Measurements from ENCODE around the gene ADGRE2.
"Not testable (repeated sequence)": the region's sequence is repeated elsewhere in the genome, so short reads cannot be mapped to it uniquely, and the experiment has no call there.

ADGRE2 gene

DNA sequence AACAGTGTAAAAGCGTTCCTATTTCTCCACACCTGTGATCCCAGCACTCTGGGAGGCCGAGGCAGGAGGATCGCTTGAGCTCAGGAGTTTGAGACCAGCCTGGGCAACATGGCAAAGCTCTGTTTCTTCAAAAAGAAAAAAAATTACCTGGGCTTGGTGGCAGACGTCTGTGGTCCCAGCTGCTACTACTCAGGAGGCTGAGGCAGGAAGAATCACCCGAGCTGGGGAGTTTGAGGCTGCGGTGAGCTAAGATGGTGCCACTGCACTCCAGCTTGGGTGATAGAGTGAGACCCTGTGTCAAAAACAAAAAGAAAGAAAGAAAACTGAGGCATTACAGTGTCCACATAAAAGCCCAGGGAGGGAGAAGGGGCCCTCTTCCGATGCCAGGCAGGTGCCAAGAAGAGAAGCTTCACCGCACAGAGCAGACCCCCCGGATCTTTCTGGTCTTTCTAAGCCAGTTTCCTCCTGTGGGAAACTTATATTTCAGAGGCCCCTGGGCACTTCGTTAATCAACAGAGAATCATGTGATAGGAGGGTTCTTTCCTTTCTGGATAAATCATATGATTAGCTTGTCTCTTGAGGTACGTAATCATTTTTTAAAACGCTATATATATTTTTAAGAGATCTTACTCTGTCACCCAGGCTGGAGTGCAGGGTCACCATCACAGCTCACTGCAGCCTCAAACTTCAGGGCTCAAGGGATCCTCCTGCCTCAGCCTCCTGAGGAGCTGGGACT, at the start of gene ADGRE2:
Gene ADGRE2 (minus strand): TSS at position 451 of the 736 bp plus-strand sequence. CDS start 1,804 bp downstream, outside the sequence.
- FAIRE-seq, result not testable (repeated sequence)

DNA sequence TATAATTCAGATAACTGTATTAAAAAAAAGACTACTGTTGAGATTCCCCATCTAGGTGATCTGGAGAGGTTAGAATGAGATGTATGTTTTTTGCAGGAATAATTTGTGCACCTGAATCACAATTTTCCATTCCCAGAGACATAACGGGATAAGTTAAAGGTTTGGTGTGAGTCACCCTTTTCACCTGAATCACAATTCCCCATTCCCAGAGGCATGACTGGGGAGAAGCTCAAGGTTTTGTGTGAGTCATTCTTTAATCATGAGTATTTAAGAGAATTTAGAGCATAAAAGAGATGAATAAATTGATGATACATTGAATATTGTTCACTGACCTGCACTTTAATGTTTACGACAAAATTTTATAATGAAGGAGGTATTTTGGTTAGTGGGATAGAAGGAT, 47.6 kb upstream of the ADGRE2 start:
- FAIRE-seq, result no peak

DNA sequence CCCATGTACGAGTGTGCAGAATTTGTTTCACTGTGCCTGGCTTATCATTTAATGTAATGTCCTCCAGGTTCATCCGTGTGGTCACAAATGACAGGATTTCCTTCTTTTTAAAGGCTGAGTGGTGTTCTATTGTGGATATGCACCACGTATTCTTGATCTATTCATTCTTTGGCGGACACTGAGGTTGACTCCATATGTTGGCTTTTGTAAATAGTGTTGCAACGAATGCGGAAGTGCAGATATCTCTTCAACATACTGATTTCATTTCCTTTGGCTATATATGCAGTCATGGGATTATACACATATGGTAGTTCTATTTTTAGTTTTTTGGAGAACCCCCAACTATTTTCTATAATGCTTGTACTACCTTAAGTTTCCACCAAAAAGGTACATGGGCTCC, 43.6 kb upstream of the ADGRE2 start:
- FAIRE-seq, result no peak

DNA sequence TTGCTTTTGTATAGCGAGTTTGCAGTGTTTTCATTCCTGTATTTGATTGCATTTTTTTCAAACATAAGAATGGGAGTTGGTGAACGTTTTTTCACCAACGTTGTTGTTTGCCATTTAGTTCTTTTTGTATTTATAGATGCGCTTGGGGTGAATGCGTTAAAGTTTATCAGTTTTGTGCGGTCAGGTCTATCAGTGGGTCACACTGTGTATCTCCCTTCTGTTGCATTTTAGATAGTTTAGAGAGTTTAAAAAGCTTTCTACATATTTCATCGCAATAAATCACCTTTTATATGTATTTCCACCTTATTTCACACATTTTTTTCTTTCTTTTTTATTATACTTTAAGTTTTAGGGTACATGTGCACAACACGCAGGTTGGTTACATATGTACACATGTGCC, 40.2 kb upstream of the ADGRE2 start:
- no peak for FAIRE-seq

DNA sequence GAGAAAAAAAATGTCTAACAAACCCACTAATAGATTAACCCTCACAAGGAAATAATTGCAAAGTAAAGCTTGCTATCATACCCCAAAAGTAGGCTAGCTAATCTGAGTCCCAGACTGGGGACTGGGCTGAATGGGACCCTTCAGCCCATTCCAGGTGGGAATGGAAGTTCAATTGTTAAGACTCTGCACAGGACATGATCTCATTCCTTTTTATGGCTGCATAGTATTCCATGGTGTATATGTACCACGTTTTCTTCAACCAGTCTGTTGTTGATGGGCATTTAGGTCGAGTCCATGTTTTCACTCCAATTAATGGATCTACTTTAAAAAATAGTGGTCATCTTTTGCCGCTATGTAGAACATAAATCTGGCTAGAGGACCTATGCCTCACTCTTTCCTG, 38.7 kb upstream of the ADGRE2 start:
- FAIRE-seq, result no peak

DNA sequence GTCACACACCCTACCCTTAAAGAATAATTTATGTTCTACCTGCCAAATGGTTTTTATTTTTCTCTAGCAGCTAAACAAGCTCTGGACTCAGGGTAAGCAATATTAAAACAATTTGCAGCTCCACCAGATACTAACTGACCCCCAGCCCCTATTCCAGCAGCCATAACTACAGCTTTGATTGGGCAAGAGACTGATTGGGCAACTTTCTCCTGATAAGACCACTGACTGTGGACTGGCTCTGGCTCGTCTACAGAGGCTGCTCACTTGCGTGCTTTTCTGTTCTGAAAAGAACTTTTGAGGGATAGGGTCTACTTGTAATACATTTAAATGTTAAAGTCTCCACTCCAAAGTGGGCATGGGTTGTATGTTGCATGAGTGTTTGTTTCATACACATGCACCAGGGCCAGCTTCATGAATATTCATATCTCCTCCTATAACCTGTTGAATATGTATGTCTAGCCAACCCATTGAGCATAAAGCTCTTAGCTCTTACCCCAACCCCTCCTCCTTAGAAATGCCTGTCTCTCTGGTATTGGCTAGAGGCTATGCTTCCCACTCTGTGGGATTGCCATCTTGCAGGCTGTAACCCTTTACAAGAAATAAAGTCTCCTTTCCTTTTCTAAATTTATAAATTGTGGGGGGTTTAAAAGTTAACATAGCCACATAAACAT, 36.8 kb upstream of the ADGRE2 start:
- no peak for FAIRE-seq

DNA sequence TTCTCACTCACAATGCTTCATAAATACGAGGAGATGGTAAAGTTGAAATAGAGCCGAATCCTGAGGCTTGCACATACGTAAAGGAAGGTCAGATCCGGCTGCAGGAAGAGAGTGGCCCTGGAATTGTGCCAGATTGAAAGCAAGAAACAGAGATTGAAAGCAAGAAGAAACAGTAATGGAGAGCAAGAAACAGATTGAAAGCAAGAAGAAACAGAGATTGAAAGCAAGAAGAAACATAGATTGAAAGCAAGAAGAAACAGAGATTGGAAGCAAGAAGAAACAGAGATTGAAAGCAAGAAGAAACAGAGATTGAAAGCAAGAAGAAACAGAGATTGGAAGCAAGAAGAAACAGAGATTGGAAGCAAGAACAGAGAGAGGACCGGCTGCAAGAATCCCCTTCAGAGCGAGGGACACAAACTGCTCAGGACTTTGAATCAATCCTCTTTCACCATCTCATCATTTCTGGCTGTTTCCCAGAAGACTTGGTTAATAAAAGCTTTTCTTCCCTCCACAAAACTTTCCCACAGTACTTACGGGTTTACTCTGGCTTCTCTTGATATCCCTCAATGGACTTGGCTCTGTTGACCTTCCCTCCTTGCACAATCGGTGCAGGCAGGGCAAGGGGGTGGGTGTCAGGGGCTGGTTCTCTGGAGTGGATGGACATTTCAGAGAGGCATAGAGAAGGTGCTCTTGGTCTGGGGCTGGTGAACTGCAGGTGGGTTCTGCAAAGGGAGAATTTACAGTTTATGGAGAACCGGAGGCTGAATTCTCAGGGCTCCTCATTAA, 31.1 kb upstream of the ADGRE2 start:
- FAIRE-seq, result no peak

DNA sequence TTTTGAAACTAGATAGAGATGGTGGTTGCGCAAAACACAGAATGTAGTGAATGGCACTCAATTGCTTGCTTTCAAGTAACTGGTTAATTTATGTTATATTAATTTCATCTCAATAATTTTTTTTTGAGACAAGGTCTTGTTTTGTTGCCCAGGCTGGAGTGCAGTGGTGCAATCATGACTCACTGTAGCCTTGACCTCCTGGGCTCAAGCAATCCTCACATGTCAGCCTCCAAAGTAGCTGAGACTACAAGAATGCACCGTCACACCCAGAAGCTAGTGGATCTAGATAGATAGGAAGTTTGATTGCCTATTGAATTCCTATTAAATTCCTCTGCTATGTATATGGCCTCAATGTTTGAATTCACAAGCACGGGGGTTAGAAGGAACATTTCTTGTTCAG, 26.4 kb upstream of the ADGRE2 start:
- no peak for FAIRE-seq

DNA sequence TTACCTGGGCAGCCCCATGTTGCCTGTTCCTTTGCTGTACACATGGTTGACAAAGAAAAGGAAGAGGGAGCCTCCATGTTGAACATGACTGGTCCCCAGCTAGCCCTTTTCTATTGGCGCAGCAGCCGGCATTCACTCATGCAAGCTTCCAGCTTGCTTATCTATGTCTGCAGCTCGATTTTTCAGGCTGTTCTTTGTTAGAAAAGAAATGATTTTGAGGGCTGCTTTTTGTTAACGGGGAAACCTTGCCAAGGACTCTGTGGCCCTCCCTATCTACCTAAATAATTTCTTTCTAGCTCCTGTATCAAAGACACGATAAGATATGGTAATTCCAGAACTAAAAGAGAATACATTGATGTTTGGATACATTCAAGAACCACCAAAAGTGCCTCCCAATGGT, 20.4 kb upstream of the ADGRE2 start:
- FAIRE-seq, result no peak

DNA sequence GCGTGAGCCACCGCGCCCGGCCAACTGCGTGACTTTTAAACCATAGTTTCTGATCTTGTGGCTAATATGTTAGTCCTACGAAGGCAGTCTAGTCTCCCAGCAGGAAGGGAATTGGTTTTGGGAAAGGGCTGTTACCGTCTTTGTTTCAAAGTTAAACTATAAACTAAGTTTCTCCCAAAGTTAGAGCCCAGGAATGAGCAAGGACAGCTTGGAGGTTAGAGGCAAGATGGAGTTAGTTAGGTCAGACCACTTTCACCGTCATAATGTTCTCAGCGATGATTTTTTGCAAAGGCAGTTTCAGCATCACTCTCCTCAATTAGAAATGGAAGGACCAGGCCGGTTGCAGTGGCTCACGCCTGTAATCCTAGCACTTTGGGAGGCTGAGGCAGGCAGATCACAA, 17.7 kb upstream of the ADGRE2 start:
- FAIRE-seq, result no peak

DNA sequence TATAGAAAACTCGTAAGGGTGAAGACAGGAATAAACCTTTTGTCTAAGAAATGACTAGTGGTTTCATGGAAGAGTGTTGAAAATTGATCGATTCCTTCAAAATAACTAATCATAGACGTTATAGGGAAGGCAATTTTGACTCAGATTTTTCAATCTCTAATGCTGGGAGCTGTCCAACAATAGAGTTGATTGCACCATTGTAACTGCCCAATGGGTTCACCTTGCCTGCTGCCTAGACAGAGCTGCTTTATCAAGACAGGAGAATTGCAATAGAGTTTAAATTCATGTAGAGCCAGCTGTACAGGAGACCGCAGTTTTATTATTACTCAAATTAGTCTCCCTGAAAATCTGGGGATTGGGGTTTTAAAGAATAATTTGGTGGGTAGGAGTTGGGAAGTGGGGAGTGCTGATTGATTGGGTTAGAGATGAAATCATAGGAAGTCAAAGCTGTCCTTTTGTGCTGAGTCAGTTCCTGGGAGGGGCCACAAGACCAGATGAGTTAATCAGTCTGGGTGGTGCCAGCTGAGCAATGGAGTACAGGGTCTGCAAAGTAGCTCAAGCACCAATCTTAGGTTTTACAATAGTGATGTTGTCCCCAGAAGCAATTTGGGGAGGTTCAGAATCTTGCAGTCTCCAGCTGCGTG, 16.8 kb upstream of the ADGRE2 start:
- no peak for FAIRE-seq

DNA sequence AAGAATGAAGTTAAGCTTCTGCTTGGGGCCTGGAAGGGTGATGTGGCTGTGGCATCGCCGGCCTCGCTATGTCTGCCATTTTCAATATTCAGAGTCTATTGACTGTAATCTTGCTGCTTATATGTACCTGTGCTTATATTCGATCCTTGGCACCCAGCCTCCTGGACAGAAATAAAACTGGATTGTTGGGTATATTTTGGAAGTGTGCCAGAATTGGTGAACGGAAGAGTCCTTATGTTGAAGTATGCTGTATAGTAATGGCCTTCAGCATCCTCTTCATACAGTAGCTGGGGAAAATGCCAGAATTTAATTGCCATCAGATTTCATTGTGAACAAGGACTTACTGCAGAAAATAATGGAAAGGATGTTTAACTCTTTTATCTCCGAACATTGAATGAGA, 13.9 kb upstream of the ADGRE2 start:
- FAIRE-seq, result not testable (repeated sequence)

DNA sequence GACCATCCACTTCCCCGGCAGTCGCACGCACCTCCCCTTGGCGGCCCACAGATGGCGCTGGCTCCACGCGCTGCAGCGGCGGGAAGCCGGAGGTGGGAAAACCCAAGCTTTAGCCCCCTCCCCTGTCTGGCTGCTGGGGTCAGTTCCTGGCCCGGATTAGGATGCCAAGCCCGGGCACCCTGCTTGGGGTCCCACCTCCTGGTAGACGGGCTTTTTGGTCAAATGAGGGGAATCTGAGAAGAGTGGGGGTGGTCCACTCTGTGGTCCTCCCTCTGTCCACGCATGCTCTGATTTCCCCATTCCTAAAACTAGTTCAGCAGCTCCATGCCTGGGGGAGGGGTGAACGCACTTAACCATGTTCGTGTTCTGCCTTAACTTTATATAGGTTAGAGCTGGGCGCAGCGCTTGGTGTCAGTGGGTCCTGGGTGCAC, 8.1 kb upstream of the ADGRE2 start:
- no peak for FAIRE-seq

DNA sequence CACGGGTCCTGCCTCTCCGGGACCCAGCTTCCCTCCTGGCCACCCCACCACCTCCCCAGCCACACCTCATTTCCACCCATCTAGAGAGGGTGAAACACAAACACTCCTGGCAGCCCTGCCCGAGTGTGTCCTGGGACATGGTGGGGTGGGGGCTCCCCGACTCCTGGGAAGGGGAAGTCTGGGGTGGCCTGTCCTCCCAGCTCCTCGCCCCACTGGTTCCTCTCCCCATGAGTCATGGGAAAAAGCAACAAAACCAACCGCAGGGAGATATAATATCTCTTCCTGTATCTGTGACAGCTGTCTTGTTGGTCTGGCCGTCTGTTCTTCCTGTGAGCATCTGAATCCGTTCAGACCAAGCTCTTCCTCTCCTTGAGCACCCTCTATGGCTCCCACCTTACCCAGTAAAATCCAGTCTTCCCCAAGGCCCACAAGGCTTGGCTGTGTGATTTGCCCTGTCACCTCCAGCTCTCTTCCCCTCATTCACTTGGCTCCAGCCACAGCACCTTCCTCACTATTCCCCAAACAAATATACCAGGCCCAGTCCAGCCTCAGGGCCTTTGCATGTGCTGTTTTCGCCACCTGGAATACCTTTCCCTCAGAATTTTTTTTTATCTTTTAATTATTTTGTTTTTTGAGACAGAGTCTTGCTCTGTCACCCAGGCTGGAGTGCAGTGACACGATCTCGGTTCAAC, 6.9 kb upstream of the ADGRE2 start:
- not testable (repeated sequence) for FAIRE-seq

DNA sequence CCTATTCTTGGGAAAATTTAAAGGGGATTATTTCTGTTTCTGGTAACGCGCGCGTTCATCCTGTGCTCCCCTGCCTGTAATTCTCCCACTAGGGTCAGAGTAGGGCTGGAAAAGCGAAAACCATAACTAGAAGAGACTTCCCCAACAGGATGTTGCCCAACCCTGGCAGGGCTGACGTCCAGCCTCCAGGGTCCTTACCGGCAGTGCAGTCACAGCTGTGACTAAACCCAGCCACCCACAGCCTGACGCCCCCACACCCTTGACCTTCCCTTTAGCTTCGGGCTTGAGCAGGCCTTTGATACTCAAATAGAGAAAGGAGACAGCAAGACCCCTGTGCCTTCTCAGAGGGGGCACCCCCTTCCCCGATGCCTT, 6.4 kb upstream of the ADGRE2 start:
- not testable (repeated sequence) for FAIRE-seq

DNA sequence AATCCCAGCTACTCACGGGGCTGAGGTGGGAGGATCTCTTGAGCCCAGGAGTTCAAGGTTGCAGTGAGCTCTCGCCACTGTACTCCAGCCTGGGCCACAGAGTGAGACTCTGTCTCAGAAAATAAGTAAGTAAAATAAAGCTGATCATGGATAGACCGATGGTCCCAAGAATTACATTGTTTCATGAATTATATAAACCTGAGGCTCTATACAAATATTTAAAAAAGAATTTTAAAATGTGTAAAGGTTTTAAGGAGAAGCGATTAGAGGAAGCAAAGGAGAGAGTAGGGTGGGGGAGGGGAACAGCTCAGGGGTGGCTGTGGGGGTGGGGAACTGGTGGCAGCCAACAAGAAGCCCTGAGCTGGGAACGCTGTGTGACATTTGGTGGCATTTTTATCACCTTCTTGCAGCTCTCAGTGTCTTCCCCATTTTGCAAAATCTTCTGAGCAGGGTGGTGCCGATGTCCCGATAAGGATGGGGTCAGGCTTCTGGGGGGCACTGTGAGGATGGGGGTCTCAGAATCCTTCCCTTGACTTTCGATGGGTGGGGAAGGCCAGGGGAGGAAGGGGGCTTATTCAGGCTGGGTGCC, 5.1 kb upstream of the ADGRE2 start:
- FAIRE-seq, result not testable (repeated sequence)

DNA sequence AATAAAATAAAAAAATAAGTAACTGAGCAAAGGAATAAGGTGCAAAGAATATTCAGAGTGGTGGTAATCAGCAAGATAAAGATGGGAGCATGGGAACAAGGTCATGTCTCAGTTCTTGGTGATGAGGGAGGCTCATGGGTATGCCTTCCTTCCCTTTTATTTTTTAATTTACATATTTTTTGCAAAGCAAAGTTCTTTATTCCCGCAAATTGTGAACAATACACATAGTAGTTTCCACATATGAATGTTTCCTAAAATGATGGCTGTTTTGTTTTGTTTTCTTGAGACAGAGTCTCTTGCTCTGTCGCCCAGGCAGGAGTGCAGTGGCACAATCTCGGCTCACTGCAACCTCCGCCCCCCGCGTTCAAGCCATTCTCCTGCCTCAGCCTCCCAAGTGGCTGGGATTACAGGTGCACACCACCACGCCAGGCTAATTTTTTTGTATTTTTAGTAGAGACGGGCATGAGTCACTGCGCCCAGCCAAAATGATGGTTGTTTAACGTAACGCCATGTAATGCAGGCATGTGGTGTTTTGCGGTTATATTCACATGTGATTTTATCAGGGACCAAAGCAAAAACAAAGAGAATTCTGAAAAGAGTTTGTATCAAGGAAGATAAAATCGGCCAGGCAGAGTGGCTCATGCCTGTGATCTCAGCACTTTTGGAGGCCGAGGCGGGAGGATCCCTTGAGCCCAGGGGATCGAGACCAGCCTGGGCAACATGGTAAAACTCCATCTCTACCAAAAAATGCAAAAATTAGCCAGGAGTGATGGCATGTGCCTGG, 4.5 kb upstream of the ADGRE2 start:
- FAIRE-seq, result no peak

DNA sequence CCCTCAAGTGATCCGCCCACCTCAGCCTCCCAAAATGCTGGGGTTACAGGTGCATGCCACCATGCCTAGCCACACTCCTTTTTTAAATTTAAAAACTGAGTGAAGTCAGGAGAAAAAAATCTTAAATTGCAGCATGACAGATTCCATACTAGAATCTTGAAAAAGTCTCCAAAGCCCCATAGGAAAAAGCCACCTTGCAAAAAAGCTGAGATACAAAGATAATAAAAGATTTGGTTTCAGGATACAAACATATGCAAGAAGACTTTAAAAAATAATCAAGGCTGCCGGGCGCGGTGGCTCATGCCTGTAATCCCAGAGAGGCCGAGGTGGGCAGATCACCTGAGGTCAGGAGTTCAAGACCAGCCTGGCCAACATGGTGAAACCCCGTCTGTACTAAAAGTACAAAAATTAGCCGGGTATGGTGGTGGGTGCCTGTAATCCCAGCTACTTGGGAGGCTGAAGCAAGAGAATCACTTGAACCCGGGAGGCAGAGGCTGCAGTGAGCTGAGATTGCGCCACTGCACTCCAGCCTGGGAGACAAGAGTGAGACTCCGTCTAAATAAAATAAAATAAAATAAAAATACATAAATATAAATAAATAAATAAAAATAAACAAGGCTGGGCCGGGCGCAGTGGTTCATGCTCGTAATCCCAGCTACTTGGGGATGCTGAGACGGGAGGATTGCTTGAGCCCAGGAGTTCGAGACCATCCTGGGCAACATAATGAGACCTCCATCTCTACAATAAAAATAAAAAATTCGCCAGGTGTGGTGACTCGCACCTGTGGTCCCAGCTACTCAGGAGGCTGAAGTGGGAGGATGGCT, 3.6 kb upstream of the ADGRE2 start:
- not testable (repeated sequence) for FAIRE-seq

DNA sequence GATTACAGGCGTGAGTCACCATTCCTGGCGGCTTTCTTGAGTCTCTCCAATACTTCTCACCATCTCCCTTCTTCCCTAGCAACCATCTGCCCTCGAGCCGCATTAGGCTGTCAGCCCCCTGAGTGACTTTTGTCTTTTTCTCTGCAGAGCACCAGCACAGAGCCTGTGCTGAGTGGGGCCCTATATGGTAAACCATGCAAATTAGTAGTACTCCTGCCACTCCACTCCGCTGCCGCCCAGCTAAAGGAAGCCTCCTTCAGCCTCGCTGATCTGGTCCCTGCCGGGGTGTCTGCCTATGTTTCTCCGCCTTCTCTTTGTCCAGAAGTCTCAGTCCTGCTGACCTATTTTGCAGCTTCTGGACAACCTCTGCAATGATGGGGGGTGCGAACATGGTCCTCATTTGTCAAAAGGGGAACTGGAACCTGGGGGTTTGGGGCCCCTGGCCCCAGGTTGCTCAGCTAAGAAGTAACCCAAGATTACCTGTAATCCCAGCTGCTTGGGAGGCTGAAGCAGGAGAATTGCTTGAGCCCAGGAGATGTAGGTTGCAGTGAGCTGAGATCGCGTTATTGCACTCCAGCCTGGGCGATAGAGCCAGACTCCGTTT, 2.4 kb upstream of the ADGRE2 start:
- FAIRE-seq, result not testable (repeated sequence)

DNA sequence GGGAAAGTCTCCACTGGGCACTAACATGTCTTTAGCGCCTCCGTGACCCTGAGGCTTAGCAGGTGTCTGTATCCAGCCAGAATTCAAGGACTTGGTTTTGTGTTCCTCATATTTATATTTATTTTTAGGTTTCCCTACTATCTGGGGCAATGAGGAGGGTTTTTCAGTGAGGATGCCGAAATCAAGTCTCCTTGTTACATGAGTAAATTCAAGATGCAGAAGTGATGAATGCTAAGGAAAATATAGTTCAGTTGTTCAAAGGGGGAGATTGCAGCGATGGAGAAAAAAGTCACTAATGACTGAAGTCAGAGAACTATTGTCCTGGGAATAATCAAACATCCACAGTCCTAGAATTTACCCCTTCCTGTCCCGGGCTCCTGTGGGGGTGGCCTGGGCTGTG, 791 bp upstream of the ADGRE2 start:
- no peak for FAIRE-seq
